Myocyte (in vitro differentiated cells): ENCODE data around the gene NOXA1. TPM values are rescaled to one million over a fixed set of nuclear protein-coding genes. Genes with fewer than 3 reads are reported as not detected.
A peak's percentile ranks its signal among the peaks of the same experiment; 100 is the strongest.

Source experiments
- DNase-seq: peaks from one replicate; pipeline ENCODE4 v3.0.0-alpha.2; 2012; ENCODE audit warnings: low read depth
- total RNA-seq: library from RNA; depleted of rRNA; stranded (reverse); fragments of >200 nt; gene quantifications from 2 replicates; pipeline ENCODE4 v1.2.3, GENCODE V29; 2014

NOXA1 gene
- total RNA-seq, 1 donor from 2014 or later, result 1.2 TPM

DNA sequence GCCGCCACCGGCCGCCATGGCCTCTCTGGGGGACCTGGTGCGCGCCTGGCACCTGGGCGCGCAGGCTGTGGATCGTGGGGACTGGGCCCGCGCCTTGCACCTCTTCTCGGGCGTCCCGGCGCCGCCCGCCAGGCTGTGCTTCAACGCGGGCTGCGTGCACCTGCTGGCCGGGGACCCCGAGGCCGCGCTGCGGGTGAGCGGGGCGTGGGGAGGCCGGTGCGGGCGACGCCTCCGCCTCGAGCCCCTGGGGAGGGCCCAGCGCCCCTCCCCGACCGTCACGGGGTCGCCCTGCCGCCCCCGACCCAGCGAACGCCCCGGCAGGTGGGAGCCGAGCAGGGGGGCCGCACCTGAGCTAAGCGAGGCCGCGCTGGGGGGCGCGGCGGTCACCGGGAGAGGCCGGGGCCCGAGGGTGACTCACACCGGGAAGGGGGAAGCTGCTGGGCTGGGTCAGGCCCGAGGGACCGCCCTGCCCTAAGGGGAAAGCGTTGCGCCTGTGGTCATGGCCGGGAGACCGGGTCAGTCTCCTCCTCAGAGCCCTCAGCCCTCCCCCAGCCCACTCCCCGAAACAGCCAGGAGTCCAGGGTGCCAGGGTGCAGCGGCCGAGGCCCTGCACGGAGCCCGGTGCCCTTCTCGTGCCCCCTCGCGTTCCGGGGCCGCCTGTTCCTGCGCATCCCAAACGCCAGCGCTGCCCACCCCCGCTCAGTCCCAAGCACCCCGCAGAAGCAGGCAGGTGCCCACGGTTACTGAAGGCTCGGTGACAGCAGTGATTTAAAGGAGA lies 510 bp downstream of the NOXA1 start:
- DNase-seq, result no peak

DNA sequence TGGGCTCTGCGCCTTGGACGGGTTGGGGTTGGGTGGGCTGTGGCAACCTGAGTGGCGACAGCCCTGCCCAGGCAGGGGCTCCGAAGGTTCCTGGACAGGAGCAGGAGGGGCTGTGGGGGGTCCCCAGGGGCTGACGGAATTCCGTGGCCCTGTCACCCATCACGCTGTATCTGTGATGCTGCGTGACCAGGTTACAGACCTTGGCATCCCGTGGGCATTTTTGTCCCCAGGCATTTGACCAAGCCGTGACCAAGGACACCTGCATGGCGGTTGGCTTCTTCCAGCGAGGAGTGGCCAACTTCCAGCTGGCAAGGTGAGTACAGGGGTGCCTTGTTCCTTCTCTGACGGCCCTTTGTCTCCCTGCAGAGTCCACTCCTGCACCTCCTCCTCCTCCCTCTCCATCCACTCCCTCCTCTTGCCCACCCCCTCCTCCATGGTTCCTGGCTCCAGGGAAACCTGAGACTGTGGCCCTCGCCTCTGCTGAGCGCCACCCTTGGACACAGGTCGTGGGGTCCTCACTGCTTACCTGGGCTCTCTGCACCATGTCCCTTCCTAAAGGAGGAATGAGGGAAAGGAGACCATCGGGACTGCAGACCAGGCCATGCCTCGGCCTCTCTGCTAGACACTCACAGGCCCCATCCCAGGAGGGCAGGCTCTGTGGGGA lies 3.0 kb downstream of the NOXA1 start:
- no peak for DNase-seq

DNA sequence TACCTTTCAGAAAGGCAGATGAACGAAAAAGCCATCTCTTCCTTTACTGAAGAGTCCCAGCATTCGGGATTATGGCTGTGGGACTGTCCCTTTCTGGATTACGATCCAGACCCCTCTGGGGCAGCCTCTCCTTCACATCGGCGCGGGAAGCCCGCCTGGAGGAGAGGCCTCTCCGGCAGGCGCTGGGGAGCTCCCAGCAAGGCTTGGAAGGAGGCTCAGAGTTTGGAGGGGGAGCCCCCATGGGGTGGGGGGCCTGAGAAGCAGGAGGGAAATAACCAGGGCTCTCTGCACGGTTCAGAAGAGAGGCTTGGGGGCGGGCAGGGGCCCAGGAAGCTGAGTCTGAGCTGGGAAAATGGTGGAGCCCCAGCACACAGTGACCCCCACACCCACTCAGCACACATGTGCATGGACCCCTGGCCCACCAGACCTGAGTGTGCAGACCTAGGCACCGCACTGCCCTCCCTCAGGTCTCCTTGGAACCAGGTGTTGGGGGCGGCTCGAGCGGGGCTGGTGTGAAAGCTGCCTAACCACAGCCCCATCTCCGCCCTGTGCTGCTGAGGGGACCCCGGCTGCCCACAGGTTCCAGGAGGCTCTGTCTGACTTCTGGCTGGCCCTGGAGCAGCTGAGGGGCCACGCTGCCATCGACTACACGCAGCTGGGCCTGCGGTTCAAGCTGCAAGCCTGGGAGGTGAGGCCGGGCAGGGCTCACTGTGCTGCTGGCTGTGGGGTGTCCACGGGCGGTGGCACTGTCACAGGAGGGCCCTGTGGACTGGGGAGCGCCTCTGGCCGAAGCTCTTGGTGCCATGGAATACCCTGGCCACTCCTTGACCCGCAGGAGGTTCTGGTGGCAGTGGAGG lies 4.5 kb downstream of the NOXA1 start:
- DNase-seq, result no peak

DNA sequence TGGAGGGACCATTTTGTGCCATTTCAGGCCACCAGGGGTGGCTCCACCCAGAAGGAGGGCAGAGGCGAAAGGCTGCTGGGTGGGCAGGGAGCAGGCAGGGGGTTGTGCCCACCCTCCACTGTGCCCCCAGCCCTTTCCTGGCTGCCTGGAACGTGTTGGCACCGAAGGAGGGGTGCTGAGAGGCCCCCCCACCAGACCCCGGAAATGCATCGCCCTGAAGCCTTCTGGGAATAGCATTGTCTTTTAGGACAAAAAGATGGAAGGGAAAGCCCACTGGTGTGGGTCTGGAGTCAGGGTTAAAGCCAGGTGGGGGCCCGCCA lies 5.1 kb downstream of the NOXA1 start:
- no peak for DNase-seq

DNA sequence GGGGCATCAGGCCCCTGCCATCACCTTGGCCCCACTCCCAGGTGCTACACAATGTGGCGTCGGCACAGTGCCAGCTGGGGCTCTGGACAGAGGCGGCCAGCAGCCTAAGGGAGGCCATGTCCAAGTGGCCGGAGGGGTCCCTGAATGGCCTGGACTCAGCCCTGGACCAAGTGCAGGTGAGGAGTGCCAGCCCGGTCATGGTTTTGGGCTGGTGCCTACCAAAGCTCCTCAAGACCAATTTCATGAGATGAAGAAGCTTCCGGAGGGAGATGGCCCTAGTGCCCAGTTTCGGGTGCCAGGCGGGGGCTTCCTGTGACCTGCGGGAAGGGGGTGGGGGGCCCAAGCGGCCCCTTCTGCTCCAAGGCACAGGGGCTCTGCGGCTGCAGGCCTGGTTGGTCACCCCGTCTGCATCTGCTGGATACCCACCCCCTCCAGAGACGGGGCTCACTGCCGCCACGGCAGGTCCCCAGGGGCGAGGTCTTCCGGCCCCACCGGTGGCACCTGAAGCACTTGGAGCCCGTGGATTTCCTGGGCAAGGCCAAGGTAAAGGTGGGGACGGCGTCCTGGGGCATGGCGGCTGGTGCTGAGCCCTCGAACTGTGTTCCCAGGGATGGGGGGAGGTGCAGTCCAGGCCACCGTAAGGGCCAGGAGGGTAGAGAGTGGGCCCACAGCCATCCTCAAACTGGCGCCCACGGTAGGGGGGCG lies 5.8 kb downstream of the NOXA1 start:
- no peak for DNase-seq

DNA sequence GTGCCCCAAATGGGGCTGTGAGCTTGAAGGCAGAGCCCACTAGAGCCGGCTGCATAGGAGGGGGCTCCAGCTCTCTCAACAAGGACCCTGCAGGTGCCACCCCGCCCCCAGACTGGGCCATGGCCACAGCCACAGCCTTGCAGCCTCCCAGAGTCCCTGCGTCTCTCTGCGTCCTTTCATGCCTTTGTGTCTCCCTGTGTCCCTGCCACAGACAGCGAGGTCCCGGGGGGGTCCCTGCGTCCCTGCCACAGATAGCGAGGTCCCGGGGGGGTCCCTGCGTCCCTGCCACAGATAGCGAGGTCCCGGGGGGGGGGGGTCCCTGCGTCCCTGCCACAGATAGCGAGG lies 6.3 kb downstream of the NOXA1 start:
- DNase-seq, result no peak

DNA sequence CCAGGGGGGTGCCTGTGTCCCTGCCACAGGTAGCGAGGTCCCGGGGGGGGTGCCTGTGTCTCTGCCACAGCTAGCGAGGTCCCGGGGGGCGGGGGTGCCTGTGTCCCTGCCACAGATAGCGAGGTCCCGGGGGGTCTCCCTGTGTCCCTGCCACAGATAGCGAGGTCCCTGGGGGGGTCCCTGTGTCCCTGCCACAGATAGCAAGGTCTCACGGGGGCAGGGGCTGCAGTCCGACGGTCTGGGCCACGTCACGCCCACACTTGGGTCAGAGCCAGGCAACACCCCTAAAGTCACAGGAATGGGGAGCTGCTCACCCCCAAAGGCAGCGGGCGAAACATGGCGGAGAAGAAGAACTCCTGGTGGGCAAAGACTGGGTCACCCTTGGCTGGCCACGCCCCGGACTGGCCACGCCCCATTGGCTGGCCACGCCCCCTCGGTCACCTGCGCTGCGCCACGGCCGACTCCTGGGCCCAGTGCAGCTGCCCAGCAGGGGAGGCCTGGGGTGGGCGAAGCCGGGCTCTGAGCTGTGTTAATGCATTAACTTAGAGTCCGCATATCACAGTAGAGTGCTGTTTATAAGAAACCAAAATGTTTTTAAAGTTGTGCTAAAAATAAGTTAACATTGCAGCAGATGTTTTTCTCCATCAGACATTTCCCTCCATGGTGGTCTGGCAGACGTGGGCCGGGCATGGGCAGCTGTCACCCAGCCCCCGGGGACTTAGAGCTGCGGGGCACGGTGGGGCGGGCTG lies 7.0 kb downstream of the NOXA1 start:
- peak; percentile 65 for DNase-seq

DNA sequence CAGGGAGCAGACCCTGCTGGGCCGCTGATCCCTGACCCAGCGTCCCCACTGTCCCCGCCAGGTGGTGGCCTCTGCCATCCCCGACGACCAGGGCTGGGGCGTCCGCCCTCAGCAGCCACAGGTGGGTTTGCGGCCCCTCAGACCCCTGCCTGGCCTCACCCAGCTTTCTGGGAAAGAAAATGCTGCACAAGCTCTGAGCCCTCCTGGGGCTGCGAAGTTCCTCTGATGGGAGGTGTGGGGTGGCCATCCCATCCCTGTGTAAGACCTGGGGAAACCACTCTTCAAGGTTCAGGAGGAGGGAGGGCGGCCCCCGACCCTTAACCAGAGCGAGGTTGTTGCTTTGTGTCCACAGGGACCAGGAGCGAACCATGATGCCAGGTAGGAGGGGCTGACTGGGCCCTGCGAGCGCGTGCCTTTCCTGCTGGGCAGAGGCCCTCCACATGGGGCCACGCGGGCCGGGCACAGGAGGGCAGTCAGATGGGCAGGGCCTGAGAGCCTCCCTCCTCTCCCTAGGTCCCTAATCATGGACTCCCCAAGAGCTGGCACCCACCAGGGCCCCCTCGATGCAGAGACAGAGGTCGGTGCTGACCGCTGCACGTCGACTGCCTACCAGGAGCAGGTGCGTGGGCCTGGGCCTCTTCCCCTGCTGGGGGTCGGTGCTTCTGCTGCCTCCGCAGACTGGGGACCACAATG lies 7.7 kb downstream of the NOXA1 start:
- no peak for DNase-seq

DNA sequence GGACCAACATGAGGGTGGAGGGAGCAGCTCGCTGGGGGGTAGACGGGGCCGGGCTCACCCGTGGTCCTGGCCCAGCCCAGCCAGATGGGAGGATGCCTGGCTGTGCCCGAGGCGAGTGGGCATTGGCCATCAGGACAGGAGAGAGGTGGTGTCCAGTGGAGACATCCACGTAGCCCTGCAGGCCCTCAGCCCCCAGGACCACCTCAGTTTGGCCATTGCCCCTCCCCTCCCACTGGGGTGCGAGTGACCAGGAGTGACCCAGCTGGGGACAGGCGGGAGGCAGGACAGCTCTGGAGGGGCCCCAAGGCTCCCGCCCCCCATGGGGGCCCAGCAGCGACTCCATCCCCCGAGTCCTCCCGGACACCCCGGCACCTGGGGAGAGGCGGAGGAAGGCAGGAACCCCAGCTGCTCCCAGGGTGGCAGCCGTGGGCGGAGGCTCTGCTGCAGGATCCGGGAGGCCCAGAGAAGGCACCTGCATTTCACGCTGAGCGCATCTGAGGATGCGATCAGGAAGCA lies 8.3 kb downstream of the NOXA1 start:
- DNase-seq, result no peak

DNA sequence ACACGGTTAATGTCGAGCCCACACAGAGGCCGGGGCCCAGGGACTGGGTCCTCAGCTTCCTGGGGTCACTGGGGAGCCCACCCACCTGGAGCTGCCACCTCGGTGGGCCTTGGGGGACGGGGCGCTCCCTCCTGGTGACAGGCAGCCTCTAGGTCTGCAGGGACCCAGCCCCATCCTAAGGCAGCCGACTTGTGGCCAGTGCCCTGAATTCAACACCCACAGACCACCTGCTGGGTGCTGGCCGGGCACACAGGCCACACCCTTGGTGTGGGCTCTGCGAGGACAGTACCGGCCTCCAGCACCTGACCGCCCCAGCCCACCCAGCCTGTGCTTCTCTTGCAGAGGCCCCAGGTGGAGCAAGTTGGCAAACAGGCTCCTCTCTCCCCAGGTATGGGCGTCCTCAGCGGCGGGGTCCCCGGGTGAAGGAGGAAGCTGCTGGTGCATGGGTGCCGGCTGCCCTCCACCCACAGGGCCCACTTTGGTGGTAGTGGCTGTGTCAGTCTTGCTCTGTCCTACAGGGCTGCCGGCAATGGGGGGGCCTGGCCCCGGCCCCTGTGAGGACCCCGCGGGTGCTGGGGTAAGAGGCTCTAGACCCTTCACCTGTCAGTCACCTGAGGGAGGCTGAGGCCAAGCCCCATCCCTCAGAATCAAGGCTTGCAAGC lies 9.6 kb downstream of the NOXA1 start:
- no peak for DNase-seq

DNA sequence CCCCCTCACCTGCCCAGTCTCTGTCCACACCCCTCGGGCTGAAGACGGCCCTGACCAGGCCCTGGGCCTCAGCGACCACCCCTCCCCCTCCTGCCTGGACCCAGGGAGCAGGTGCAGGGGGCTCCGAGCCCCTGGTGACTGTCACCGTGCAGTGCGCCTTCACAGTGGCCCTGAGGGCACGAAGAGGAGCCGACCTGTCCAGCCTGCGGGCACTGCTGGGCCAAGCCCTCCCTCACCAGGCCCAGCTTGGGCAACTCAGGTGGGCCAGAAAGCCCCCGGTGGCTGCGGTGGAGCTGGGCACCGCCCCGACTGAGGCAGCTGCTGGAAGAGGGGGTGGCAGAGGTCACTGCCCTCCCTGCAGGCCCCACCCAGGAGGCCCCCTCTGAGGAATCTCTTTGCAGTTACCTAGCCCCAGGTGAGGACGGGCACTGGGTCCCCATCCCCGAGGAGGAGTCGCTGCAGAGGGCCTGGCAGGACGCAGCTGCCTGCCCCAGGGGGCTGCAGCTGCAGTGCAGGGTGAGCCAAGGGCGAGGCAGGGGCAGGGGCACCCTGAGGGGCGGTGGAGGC lies 10.2 kb downstream of the NOXA1 start:
- DNase-seq, result no peak

DNA sequence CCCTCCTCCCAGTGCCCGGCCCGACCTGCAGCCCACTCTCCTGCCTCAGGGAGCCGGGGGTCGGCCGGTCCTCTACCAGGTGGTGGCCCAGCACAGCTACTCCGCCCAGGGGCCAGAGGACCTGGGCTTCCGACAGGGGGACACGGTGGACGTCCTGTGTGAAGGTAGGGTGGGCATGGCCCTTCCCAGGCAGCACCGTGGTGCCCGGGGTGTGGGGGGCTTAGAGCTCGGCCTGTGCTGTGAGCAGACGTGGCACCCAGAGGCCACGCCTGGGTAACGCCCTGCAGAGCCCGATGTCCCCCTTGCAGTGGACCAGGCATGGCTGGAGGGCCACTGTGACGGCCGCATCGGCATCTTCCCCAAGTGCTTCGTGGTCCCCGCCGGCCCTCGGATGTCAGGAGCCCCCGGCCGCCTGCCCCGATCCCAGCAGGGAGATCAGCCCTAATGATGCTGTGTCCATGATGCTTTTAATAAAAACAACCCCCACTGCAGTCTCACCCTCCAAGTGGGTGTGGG lies 10.8 kb downstream of the NOXA1 start:
- no peak for DNase-seq

DNA sequence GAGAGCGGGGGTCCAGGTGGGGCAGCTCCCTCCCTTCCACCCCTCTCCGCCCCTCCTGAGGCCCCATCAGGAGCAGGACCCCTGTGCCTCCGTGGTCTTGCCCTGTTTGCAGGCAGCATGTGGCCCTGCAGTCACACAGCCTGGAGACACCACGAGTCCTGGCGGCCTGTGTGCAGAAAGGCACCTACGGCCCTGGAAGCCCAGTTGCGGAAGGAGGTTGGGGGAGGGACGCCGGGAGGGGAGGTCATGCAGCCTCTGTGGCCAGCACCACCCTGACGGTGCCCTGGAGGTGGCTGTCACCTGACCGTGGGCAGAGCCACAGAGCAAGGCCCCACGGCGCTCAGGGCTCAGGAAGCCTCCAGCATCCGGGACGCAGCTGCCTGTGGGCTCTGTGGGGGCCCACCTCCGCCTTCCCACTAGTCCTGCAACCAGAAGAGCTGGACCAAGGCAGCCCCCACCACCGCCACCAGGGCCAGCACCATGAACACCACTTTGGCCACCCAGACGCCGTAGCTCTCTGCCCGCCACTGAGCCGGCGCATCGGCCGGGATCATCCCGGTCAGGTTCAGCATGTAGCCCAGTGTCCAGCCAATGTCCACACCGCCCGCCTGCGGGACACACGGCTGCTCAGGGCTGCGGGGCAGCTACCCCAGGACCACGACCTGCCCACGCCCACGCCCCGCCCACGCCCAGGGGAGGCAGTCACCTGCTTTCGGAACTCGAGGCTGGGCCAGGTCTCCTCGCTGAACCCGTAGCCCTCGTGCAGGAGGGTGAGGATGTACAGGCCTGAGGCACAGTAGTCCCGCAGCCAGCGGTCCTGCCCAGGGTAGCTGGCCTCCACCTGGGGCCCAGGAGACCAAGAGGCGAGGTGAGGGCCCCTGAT lies 11.5 kb downstream of the NOXA1 start:
- DNase-seq, result no peak

DNA sequence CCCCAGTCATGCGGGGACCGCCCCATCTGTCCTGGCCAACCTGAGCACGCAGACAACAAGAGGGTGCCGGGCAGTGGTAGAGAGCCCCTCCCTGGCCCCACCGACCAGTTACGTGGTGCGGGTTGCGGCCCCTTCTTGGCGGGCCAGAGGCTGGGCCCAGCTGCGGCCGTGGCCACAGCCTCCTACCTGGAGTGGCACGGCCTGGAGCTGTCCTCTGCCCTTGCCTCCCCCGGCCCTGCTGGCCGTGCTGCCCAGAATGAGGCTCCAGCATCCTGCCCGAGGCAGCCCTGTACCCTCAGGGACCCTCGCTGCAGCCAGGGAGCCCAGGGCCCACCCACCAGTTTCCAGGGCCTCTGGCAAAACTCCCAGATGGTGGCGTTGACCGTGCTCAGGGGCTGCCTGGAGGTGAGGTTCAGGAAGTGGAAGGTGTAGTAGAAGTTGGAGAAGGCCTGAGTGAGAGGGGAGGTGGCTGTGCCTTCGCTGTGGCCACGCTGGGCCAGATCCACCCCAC lies 12.2 kb downstream of the NOXA1 start:
- no peak for DNase-seq

DNA sequence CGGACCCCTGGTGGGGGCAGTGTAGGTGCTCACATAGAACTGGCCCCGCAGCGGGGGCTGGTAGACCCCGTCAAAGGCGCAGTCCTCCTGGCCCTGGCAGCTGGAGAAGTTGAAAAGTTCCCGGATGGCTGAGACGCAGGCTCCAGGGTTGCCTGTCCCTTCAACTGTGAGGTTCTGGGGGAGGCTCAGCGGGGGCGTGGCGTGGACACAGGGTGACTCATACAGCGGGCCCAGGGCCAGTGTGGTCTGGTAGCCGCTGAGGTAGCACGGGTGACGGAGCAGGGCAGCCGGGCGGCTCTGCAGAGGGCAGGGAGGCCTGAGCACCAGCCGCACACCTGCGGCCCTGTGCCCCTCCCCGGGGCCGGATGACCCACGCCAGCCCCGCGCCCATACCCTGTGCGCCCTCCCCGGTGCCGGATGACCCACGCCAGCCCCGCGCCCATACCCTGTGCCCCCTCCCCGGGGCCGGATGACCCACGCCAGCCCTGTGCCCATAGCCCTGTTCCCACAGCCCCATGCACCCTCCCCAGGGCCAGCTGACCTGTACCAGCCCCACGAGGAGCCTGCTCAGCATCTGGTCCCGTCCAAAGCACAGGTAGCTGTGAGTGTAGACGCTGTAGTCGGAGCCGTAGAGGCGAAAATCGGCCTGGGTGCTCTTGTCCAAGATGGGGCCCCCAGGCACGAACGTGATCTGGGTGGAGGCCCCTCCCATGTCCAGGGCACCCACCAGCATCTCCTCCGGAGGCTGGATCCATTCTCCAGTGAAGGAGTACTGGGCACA lies 13.0 kb downstream of the NOXA1 start:
- DNase-seq, result peak; percentile 92

DNA sequence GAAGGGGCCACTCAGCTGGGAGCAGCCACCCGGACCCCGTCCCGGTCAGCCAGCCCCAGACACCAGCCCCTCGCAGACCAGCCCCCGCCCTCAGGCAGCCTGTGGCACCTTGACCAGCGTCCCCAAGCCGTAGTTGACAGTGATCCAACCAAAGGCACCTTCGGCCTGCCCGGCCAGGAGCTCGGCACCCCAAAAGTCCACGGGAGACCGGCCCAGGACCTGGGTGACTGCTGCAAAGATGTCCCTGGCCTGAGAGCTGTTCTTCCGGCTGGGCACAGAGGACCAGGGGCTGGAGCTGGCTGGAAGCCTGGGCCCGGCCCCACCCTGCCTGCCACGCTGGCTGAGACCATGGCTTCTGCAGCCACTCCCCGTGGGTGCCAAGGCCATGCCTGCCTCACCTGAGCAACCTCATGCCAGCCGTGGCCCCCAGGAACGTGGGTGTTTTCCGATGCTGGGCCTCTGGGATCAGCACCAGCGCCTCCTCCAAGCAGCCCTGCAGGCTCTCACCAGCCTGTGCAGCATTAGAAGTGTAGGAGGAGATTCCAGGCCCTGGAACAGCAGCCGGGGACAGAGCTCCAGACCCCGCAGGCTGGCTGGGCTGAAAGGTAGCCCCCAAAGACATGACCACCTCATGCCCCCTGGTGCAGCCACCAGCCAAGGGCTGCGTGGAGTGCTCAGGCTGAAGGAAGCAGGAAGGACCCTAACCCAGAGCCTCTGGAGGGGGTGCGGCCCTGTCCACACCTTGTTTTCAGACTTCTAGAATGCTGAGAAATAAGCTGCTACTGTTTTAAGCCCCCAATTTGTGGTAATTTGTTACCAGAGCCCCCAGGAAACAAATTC lies 13.8 kb downstream of the NOXA1 start:
- DNase-seq, result no peak
